A549 (cell line): ENCODE results near the gene TOP2A.
A peak's percentile ranks its signal among the peaks of the same experiment; 100 is the strongest.

ENCODE experiments used
- CBX2 ChIP-seq: fragments of 200-600 bp; sonication (generic); IDR thresholded peaks from 2 replicates; pipeline ENCODE4 v1.6.1; 2016; ENCODE audit warnings: low read depth, mild to moderate bottlenecking, borderline replicate concordance
- JUNB ChIP-seq: fragments of >200 bp; sonication (Bioruptor Twin); formaldehyde crosslinking; IDR thresholded peaks from 2 replicates; pipeline ENCODE4 v1.6.1; 2016
- KDM1A ChIP-seq: fragments of 200-600 bp; sonication (generic); IDR thresholded peaks from 2 replicates; pipeline ENCODE4 v1.6.1; 2016; ENCODE audit warnings: low read depth, mild to moderate bottlenecking
- MYC ChIP-seq: IDR thresholded peaks from 2 replicates; pipeline ENCODE4 v1.6.1; 2012; ENCODE audit warnings: mild to moderate bottlenecking, inconsistent platforms, low read length, improper control_type of control experiment, borderline replicate concordance
- POLR2A ChIP-seq: IDR thresholded peaks from 2 replicates; pipeline ENCODE4 v1.6.1; 2012; ENCODE audit warnings: mild to moderate bottlenecking, low read length
- TF ChIP-seq, protein P1 (sequence below): fragments of >200 bp; sonication (Bioruptor Twin); formaldehyde crosslinking; IDR thresholded peaks from 3 replicates; pipeline ENCODE4 v1.5.1; 2016
- TF ChIP-seq, protein P2 (sequence below): fragments of 200-600 bp; sonication (generic); IDR thresholded peaks from 2 replicates; pipeline ENCODE4 v1.6.1; 2016; ENCODE audit warnings: antibody characterized with exemption, mild to moderate bottlenecking, moderate library complexity

DNA sequence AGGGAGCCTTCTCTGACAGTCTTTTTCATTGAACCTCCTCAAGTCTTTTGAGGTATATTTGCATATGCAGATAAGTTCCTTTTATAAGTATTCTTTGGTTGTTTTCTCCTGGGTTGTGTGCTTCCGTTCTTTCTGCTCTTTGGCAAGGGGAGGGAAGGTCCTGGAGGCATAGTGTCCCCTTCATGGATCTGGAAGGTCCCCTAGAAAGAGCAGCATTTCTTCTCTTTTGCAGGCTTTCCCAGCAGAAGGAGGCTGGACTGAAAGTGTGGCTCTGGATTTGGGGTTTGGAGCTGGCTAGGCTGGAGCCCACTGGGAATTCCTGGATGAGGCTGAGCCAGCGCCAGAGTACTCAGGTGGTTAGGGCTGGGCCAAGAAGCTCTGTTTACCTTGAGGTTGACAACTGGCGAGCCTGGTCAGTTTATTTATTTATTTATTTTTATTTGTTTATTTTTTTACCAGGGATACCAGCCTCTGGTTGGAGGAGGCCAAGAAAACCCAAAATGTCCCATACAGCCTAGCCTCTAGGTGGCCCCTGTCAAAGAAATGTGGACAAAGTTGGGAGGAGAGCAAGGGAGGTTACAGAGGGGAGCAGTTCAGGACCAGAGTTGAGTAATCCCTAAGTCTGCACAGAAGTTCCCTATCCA lies 5.4 kb upstream of the TOP2A start:
- TF ChIP-seq CBX2 (no peak), MYC (no peak), KDM1A (no peak), POLR2A (no peak), JUNB (no peak)
- TF ChIP-seq, protein P1, sequence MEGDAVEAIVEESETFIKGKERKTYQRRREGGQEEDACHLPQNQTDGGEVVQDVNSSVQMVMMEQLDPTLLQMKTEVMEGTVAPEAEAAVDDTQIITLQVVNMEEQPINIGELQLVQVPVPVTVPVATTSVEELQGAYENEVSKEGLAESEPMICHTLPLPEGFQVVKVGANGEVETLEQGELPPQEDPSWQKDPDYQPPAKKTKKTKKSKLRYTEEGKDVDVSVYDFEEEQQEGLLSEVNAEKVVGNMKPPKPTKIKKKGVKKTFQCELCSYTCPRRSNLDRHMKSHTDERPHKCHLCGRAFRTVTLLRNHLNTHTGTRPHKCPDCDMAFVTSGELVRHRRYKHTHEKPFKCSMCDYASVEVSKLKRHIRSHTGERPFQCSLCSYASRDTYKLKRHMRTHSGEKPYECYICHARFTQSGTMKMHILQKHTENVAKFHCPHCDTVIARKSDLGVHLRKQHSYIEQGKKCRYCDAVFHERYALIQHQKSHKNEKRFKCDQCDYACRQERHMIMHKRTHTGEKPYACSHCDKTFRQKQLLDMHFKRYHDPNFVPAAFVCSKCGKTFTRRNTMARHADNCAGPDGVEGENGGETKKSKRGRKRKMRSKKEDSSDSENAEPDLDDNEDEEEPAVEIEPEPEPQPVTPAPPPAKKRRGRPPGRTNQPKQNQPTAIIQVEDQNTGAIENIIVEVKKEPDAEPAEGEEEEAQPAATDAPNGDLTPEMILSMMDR: peak; percentile 41
- TF ChIP-seq, protein P2, sequence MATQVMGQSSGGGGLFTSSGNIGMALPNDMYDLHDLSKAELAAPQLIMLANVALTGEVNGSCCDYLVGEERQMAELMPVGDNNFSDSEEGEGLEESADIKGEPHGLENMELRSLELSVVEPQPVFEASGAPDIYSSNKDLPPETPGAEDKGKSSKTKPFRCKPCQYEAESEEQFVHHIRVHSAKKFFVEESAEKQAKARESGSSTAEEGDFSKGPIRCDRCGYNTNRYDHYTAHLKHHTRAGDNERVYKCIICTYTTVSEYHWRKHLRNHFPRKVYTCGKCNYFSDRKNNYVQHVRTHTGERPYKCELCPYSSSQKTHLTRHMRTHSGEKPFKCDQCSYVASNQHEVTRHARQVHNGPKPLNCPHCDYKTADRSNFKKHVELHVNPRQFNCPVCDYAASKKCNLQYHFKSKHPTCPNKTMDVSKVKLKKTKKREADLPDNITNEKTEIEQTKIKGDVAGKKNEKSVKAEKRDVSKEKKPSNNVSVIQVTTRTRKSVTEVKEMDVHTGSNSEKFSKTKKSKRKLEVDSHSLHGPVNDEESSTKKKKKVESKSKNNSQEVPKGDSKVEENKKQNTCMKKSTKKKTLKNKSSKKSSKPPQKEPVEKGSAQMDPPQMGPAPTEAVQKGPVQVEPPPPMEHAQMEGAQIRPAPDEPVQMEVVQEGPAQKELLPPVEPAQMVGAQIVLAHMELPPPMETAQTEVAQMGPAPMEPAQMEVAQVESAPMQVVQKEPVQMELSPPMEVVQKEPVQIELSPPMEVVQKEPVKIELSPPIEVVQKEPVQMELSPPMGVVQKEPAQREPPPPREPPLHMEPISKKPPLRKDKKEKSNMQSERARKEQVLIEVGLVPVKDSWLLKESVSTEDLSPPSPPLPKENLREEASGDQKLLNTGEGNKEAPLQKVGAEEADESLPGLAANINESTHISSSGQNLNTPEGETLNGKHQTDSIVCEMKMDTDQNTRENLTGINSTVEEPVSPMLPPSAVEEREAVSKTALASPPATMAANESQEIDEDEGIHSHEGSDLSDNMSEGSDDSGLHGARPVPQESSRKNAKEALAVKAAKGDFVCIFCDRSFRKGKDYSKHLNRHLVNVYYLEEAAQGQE: no peak
